ENCODE data around the gene TRHDE.

DNA sequence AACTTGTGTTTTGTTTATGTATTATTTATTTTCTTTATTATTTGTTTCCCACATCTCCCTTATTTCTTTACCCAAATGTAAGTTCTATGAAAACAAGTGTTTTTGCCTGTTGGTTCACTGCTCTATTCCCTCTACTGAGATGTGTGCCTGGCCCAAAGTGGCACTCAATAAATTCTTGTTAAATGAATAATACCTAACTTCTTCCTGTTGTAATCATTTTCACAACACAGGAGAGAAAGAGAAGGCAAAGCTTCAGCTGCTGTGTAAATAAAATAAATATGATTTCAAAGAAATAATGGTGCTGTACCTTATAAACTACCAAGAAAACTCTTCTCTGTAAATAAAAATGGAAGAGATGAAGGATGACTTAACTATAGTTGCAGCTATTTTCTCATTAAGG is 116.2 kb downstream of the TRHDE start:
- TF ChIP-seq CTCF (optimal IDR thresholded peaks at IDR 0.05 in 1 of 3, IDR thresholded peaks at IDR 0.05 in 1 of 3, conservative IDR thresholded peaks at IDR 0.05 in 1 of 3; ENCODE audit: extremely low read depth in 1 of 3, insufficient read depth in 2 of 3, low read length in 3 of 3) (no peak), EZH2 (IDR thresholded peaks at IDR 0.05; ENCODE audit: low read length) (no peak)
